H9 (cell line): Measurements from ENCODE around the gene CWH43. TPM values are rescaled to one million over a fixed set of nuclear protein-coding genes. Genes with fewer than 3 reads are reported as not detected.

Source experiments
- DNase-seq: peaks from one replicate; pipeline ENCODE4 v3.0.0-alpha.2; 2017
- H2AFZ ChIP-seq: one replicate; pipeline ENCODE4 v1.6.1; 2013; ENCODE audit warnings: mild to moderate bottlenecking, low read length, control low read depth, moderate library complexity
- H2AK5ac ChIP-seq: 2 replicates; pipeline ENCODE4 v1.6.1; 2013; ENCODE audit warnings: low read length, control low read depth, mixed read lengths; ENCODE audit not compliant: insufficient read length
- H2BK120ac ChIP-seq: one replicate; pipeline ENCODE4 v1.6.1; 2013; ENCODE audit warnings: low read depth, mild to moderate bottlenecking, low read length, control low read depth, inconsistent platforms; ENCODE audit not compliant: poor library complexity, severe bottlenecking
- H2BK12ac ChIP-seq: 2 replicates; pipeline ENCODE4 v1.6.1; 2013; ENCODE audit warnings: low read length, control low read depth, mixed read lengths, low read depth; ENCODE audit not compliant: insufficient read length
- H2BK15ac ChIP-seq: 2 replicates; pipeline ENCODE4 v1.6.1; 2013; ENCODE audit warnings: low read depth, low read length, control low read depth
- H2BK20ac ChIP-seq: one replicate; pipeline ENCODE4 v1.6.1; 2013; ENCODE audit warnings: low read depth, mild to moderate bottlenecking, low read length, control low read depth, inconsistent platforms; ENCODE audit not compliant: poor library complexity, severe bottlenecking
- H2BK5ac ChIP-seq: 2 replicates; pipeline ENCODE4 v1.6.1; 2013; ENCODE audit warnings: low read length, control low read depth, mixed read lengths; ENCODE audit not compliant: insufficient read length
- H3K14ac ChIP-seq: 2 replicates; pipeline ENCODE4 v1.6.1; 2013; ENCODE audit warnings: low read length, control low read depth; ENCODE audit not compliant: insufficient read depth
- H3K18ac ChIP-seq: 2 replicates; pipeline ENCODE4 v1.6.1; 2013; ENCODE audit warnings: low read depth, mild to moderate bottlenecking, mixed read lengths, low read length, control low read depth; ENCODE audit not compliant: insufficient read length
- H3K23ac ChIP-seq: 2 replicates; pipeline ENCODE4 v1.6.1; 2013; ENCODE audit warnings: low read length, control low read depth, mixed read lengths, low read depth; ENCODE audit not compliant: insufficient read length
- H3K23me2 ChIP-seq: 2 replicates; pipeline ENCODE4 v1.6.1; 2013; ENCODE audit warnings: low read depth, mild to moderate bottlenecking, mixed read lengths, low read length, control low read depth; ENCODE audit not compliant: insufficient read length, poor library complexity, severe bottlenecking
- H3K27ac ChIP-seq: 2 replicates; pipeline ENCODE4 v1.5.1; 2013; ENCODE audit warnings: low read length, control low read depth, mixed read lengths, low read depth; ENCODE audit not compliant: insufficient read length
- H3K27me3 ChIP-seq: 2 replicates; pipeline ENCODE4 v1.6.1; 2013; ENCODE audit warnings: low read length, control low read depth, inconsistent platforms; ENCODE audit not compliant: insufficient read depth
- H3K4ac ChIP-seq: 2 replicates; pipeline ENCODE4 v1.6.1; 2013; ENCODE audit warnings: low read depth, mild to moderate bottlenecking, control low read depth, inconsistent platforms, low read length, moderate library complexity
- H3K4me1 ChIP-seq: 2 replicates; pipeline ENCODE4 v1.6.1; 2013; ENCODE audit warnings: low read length, control low read depth, inconsistent platforms; ENCODE audit not compliant: insufficient read depth
- H3K4me2 ChIP-seq: 2 replicates; pipeline ENCODE4 v1.6.1; 2013; ENCODE audit warnings: low read length, control low read depth, mixed read lengths; ENCODE audit not compliant: insufficient read length, insufficient read depth
- H3K56ac ChIP-seq: 2 replicates; pipeline ENCODE4 v1.6.1; 2013; ENCODE audit warnings: low read depth, mild to moderate bottlenecking, mixed read lengths, low read length, control low read depth; ENCODE audit not compliant: insufficient read length
- H3K79me1 ChIP-seq: 2 replicates; pipeline ENCODE4 v1.6.1; 2013; ENCODE audit warnings: low read depth, mild to moderate bottlenecking, moderate library complexity, low read length, control low read depth, inconsistent platforms; ENCODE audit not compliant: insufficient read depth, poor library complexity, severe bottlenecking
- H3K79me2 ChIP-seq: 2 replicates; pipeline ENCODE4 v1.6.1; 2013; ENCODE audit warnings: low read length, control low read depth, inconsistent platforms; ENCODE audit not compliant: insufficient read depth
- H3K9ac ChIP-seq: 2 replicates; pipeline ENCODE4 v1.6.1; 2013; ENCODE audit warnings: low read length, control low read depth, mixed read lengths; ENCODE audit not compliant: insufficient read length; ENCODE audit errors: extremely low read depth
- H3K9me3 ChIP-seq: one replicate; pipeline ENCODE4 v1.6.1; 2013; ENCODE audit warnings: low read depth, low read length, inconsistent platforms; ENCODE audit not compliant: control insufficient read depth
- H3T11ph ChIP-seq: one replicate; pipeline ENCODE4 v1.6.1; 2013; ENCODE audit warnings: mild to moderate bottlenecking, low read length, control low read depth, inconsistent platforms
- H4K20me1 ChIP-seq: one replicate; pipeline ENCODE4 v1.6.1; 2013; ENCODE audit not compliant: control insufficient read depth, insufficient read length, insufficient read depth
- H4K5ac ChIP-seq: 2 replicates; pipeline ENCODE4 v1.6.1; 2013; ENCODE audit warnings: low read depth, mild to moderate bottlenecking, mixed read lengths, low read length, control low read depth; ENCODE audit not compliant: insufficient read length
- H4K8ac ChIP-seq: replicated peaks from 2 replicates; pipeline ENCODE4 v1.6.1; 2013; ENCODE audit warnings: low read length, control low read depth, mixed read lengths, low read depth; ENCODE audit not compliant: insufficient read length
- H4K91ac ChIP-seq: 2 replicates; pipeline ENCODE4 v1.6.1; 2013; ENCODE audit warnings: low read depth, mild to moderate bottlenecking, moderate library complexity, mixed read lengths, low read length, control low read depth; ENCODE audit not compliant: insufficient read length
- H3K27ac Mint-ChIP-seq, 3 experiments: 2 replicates in 2 of 3; 3 replicates in 1 of 3; pipeline ENCODE4 v1.8.0; 2020 to 2021; ENCODE audit warnings: mixed read lengths in 3 of 3, mild to moderate bottlenecking in 1 of 3, moderate library complexity in 1 of 3
- H3K27me3 Mint-ChIP-seq: 2 replicates; pipeline ENCODE4 v1.8.0; 2021; ENCODE audit warnings: low read depth, mild to moderate bottlenecking, moderate library complexity, mixed read lengths
- H3K36me3 Mint-ChIP-seq, 3 experiments: 2 replicates in 2 of 3; 3 replicates in 1 of 3; pipeline ENCODE4 v1.8.0; 2020 to 2021; ENCODE audit warnings: low read depth in 3 of 3, mixed read lengths in 3 of 3; ENCODE audit not compliant: insufficient read depth in 1 of 3
- H3K4me1 Mint-ChIP-seq, 2 experiments: 2 replicates each; pipeline ENCODE4 v1.8.0; 2020; ENCODE audit warnings: mixed read lengths in 2 of 2
- H3K4me3 Mint-ChIP-seq, 2 experiments: 2 replicates in 1 of 2; 3 replicates in 1 of 2; pipeline ENCODE4 v1.8.0; 2020 to 2021; ENCODE audit warnings: mild to moderate bottlenecking in 2 of 2, mixed read lengths in 2 of 2, moderate library complexity in 1 of 2
- H3K9me3 Mint-ChIP-seq, 2 experiments: 2 replicates in 1 of 2; 3 replicates in 1 of 2; pipeline ENCODE4 v1.8.0; 2020; ENCODE audit warnings: mild to moderate bottlenecking in 2 of 2, mixed read lengths in 2 of 2, moderate library complexity in 1 of 2
- WGBS: extraction: QIAGEN DNeasy Blood & Tissue Kit; methylation state at CpG from one replicate; pipeline ENCODE4 v1.1.7; 2013; ENCODE audit warnings: missing lambda C conversion rate, low lambda C conversion rate, mixed read lengths; ENCODE audit not compliant: insufficient read length; ENCODE audit errors: extremely low coverage; 5-methylcytosine and 5-hydroxymethylcytosine counted together
- total RNA-seq: library from RNA; stranded (reverse); gene quantifications from 2 replicates; pipeline ENCODE4 v1.2.1, GENCODE V29; 2021
- TF ChIP-seq, protein P1 (sequence below): fragments of 200-600 bp; sonication (generic); conservative IDR thresholded peaks from 3 replicates; pipeline ENCODE4 v1.8.0; 2021; ENCODE audit warnings: antibody characterized with exemption, mild to moderate bottlenecking

Gene CWH43
- total RNA-seq, 1 experiment from 2014 or later = not detected

DNA sequence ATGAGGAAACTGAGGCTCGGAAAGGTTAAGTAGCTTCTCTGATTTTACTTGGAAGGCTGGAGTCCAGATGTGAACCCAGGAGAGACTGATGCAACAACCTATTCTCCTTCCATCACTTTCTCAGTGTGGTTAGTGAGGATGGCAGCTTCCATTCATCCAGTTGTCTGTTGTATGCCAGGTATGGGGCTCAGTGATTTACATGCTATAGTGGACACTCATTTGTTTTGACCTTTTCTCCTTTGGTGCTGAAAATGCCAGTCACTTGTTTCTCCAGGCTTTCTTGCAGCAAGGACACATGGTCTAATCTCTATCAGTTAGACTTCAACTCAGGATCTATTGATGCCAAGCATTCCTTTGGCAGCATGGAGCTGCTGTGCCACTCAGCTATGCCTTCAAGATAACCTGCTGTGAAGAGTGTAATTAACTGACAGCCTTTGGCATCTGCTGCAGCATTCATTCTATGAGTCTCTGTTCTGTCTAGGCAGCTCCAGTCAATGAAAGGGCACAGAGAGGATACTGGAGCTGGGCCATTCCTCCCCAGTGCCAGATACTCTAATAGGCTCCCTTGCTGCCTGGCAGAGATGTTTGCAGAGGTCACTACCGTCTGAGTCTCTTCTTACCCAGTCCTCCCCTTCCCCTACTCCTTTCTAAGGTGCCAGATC, 11.0 kb upstream of the CWH43 start:
- Histone ChIP-seq H3K79me1 (no peaks in the 10 kb centered on the region), H3K23me2 (no peaks in the 10 kb centered on the region), H3K14ac (no peak overlapping the region), H2BK120ac (no peak overlapping the region), H2AK5ac (no peak overlapping the region), H3K79me2 (no peaks in the 10 kb centered on the region), H3K23ac (no peak overlapping the region), H3K56ac (no peak overlapping the region), H2BK15ac (no peak overlapping the region), H3T11ph (no peak overlapping the region), H3K4me1 (no peaks in the 10 kb centered on the region), H3K4me2 (no peak overlapping the region), H4K20me1 (no peaks in the 10 kb centered on the region), H3K9me3 (no peaks in the 10 kb centered on the region), H3K18ac (no peak overlapping the region), H4K5ac (no peak overlapping the region), H4K91ac (no peak overlapping the region), H3K27ac (no peak overlapping the region), H3K4ac (no peak overlapping the region), H2AFZ (no peak overlapping the region), H4K8ac (no peak overlapping the region), H2BK20ac (no peak overlapping the region), H3K27me3 (no peaks in the 10 kb centered on the region), H2BK12ac (no peak overlapping the region), H3K9ac (no peak overlapping the region), H2BK5ac (no peak overlapping the region)
- Mint-ChIP-seq H3K36me3 (no peaks in the 10 kb centered on the region), H3K27ac (no peak overlapping the region), H3K4me3 (no peak overlapping the region), H3K4me1 (no peaks in the 10 kb centered on the region), H3K9me3 (peaks cover 8 to 52% of the 10 kb centered on the region in 2 experiments; a peak in 4 of 5 replicates), H3K27me3 (peaks cover 2% of the 10 kb centered on the region)
- TF ChIP-seq, protein P1, sequence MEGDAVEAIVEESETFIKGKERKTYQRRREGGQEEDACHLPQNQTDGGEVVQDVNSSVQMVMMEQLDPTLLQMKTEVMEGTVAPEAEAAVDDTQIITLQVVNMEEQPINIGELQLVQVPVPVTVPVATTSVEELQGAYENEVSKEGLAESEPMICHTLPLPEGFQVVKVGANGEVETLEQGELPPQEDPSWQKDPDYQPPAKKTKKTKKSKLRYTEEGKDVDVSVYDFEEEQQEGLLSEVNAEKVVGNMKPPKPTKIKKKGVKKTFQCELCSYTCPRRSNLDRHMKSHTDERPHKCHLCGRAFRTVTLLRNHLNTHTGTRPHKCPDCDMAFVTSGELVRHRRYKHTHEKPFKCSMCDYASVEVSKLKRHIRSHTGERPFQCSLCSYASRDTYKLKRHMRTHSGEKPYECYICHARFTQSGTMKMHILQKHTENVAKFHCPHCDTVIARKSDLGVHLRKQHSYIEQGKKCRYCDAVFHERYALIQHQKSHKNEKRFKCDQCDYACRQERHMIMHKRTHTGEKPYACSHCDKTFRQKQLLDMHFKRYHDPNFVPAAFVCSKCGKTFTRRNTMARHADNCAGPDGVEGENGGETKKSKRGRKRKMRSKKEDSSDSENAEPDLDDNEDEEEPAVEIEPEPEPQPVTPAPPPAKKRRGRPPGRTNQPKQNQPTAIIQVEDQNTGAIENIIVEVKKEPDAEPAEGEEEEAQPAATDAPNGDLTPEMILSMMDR = no peak
- no CpG with 5 or more reads among the region's 2 CpGs for WGBS
- DNase-seq = no peak
